ENCODE measurements around the gene SLIT1.

DNA sequence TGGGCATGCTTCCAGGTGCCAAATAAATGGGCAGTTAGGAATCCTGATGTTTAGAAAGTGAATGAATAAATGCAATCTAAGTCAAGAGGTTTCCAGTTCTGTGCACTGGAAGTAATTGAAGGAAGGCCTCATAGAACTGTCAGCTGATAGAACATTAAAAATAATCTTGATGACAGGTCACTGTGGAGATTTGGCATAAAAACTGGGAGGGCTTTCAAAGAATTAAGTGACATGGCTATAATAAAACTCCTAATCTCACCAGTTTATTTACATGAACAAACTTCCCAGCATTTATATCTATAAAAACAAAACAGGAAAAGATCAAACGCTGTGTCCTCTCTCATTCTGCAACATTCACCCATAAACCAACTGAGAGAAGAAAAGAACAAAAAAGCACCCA is 170.5 kb downstream of the SLIT1 start:
- TF ChIP-seq, protein P1, sequence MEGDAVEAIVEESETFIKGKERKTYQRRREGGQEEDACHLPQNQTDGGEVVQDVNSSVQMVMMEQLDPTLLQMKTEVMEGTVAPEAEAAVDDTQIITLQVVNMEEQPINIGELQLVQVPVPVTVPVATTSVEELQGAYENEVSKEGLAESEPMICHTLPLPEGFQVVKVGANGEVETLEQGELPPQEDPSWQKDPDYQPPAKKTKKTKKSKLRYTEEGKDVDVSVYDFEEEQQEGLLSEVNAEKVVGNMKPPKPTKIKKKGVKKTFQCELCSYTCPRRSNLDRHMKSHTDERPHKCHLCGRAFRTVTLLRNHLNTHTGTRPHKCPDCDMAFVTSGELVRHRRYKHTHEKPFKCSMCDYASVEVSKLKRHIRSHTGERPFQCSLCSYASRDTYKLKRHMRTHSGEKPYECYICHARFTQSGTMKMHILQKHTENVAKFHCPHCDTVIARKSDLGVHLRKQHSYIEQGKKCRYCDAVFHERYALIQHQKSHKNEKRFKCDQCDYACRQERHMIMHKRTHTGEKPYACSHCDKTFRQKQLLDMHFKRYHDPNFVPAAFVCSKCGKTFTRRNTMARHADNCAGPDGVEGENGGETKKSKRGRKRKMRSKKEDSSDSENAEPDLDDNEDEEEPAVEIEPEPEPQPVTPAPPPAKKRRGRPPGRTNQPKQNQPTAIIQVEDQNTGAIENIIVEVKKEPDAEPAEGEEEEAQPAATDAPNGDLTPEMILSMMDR (IDR thresholded peaks at IDR 0.05 in 4 of 5, conservative IDR thresholded peaks at IDR 0.05 in 1 of 5) = no peak
- TF ChIP-seq POLR2A (IDR thresholded peaks at IDR 0.05) = no peak
